ENCODE measurements around the gene TBL1X.

- no peak for TF ChIP-seq CTCF (IDR thresholded peaks at IDR 0.05)
- TF ChIP-seq POLR2A (IDR thresholded peaks at IDR 0.05): no peak
These were observed 302.5 kb downstream of the TBL1X start for GRCh38 chrX:9767375-9767774.

Measured in adrenal gland (tissue), 5 donors.